HepG2 (cell line): Measurements from ENCODE around the gene FGFR4. TPM values are rescaled to one million over a fixed set of nuclear protein-coding genes. Genes with fewer than 3 reads are reported as not detected.

Source experiments
- ATAC-seq: fragments of 200-7000 bp; cut with Tn5 transposase; 3 replicates; pipeline ENCODE4 v1.9.1; 2020; ENCODE audit warnings: mild to moderate bottlenecking, moderate library complexity
- BruUV-seq: library from RNA; stranded (reverse); fragments of 400-500 nt; replicated peaks from 2 replicates; lab custom pipeline; 2021; lab: Mats Ljungman, UMichigan
- CTCF ChIA-PET: fragments of 300-600 bp; formaldehyde crosslinking; extraction: SDS; loops from one replicate; lab custom pipeline; 2021; ENCODE audit warnings: low total read pairs, inconsistent platforms, low intra/inter-chr PET ratio; lab: Yijun Ruan, JAX
- POLR2A ChIA-PET: fragments of 350-600 bp; sonication (Branson Sonifier 250); formaldehyde crosslinking; loops from one replicate; lab custom pipeline; 2020; ENCODE audit warnings: antibody characterized with exemption, inconsistent platforms; lab: Yijun Ruan, JAX
- DNase-seq: peaks from one replicate; pipeline ENCODE4 v3.0.0-alpha.2; 2015; ENCODE audit warnings: low spot score
- FAIRE-seq: peaks from 3 replicates; lab custom pipeline; 2011; peaks lifted over from hg19 to GRCh38; lab: Jason Lieb, UNC
- H2AFZ ChIP-seq: one replicate; pipeline ENCODE4 v1.6.1; 2011; ENCODE audit warnings: low read length, inconsistent platforms
- H3K27ac ChIP-seq: fragments of 300-600 bp; 3 replicates; pipeline ENCODE4 v1.8.0; 2011; ENCODE audit warnings: mixed run types, mild to moderate bottlenecking, mixed read lengths, low read length, inconsistent platforms; ENCODE audit not compliant: insufficient read depth; ENCODE audit errors: extremely low read length
- H3K27me3 ChIP-seq, 2 experiments: fragments of 200-600 bp in 1 of 2; 2 replicates in 1 of 2; 3 replicates in 1 of 2; pipeline versions ENCODE4 v1.6.0 to v1.8.0; 2011; ENCODE audit warnings: low read length in 2 of 2, mild to moderate bottlenecking in 2 of 2, moderate library complexity in 2 of 2, inconsistent platforms in 1 of 2; ENCODE audit not compliant: insufficient read depth in 2 of 2, control insufficient read depth in 1 of 2
- H3K36me3 ChIP-seq, 2 experiments: fragments of 200-600 bp in 1 of 2; replicated peaks in 1 of 2; 2 replicates in 1 of 2; 3 replicates in 1 of 2; pipeline versions ENCODE4 v1.5.1 to v1.8.0; 2011; ENCODE audit warnings: low read length in 2 of 2, inconsistent platforms in 1 of 2; ENCODE audit not compliant: insufficient read depth in 2 of 2, control insufficient read depth in 1 of 2
- H3K4me1 ChIP-seq: 2 replicates; pipeline ENCODE4 v1.5.1; 2012; ENCODE audit warnings: low read length, inconsistent platforms; ENCODE audit not compliant: insufficient read depth
- H3K4me2 ChIP-seq: 2 replicates; pipeline ENCODE4 v1.6.0; 2011; ENCODE audit warnings: low read depth, low read length, inconsistent platforms
- H3K4me3 ChIP-seq, 3 experiments: fragments of 200-600 bp in 1 of 3; sonication (generic), shearing (Covaris generic) in 1 of 3; replicated peaks in 1 of 3; 2 replicates each; pipeline ENCODE4 v1.5.1; 2011 to 2016; ENCODE audit warnings: low read length in 3 of 3, inconsistent platforms in 2 of 3, low read depth in 2 of 3, mild to moderate bottlenecking in 2 of 3, control low read depth in 1 of 3, mixed read lengths in 1 of 3; ENCODE audit not compliant: insufficient read depth in 1 of 3
- H3K79me2 ChIP-seq: one replicate; pipeline ENCODE4 v1.6.1; 2011; ENCODE audit warnings: low read length, inconsistent platforms; ENCODE audit not compliant: insufficient read depth
- H3K9ac ChIP-seq: 2 replicates; pipeline ENCODE4 v1.6.0; 2011; ENCODE audit warnings: mild to moderate bottlenecking, low read depth, low read length, inconsistent platforms; ENCODE audit not compliant: insufficient read depth
- H3K9me3 ChIP-seq: 2 replicates; pipeline ENCODE4 v1.5.1; 2012; ENCODE audit warnings: mild to moderate bottlenecking, low read length
- H4K20me1 ChIP-seq: 2 replicates; pipeline ENCODE4 v1.6.0; 2011; ENCODE audit warnings: inconsistent platforms, mild to moderate bottlenecking, low read length, moderate library complexity; ENCODE audit not compliant: insufficient read depth
- GATAD2A ChIP-seq: IDR thresholded peaks from 2 replicates; pipeline ENCODE4 v1.6.1; 2016
- HNF4A ChIP-seq: sonication (generic); formaldehyde crosslinking; IDR thresholded peaks from 2 replicates; pipeline ENCODE4 v1.4.0; 2020; ENCODE audit warnings: missing genetic modification reagents
- HOXA3 ChIP-seq: sonication (generic); formaldehyde crosslinking; IDR thresholded peaks from 2 replicates; pipeline ENCODE4 v1.5.0; 2020; ENCODE audit warnings: missing genetic modification reagents
- KDM1A ChIP-seq: IDR thresholded peaks from 2 replicates; pipeline ENCODE4 v1.6.1; 2016; ENCODE audit warnings: missing compliant biosample characterization
- KMT2B ChIP-seq: IDR thresholded peaks from 2 replicates; pipeline ENCODE4 v1.6.1; 2016; ENCODE audit warnings: missing genetic modification reagents, missing compliant biosample characterization
- MEIS2 ChIP-seq: sonication (generic); formaldehyde crosslinking; IDR thresholded peaks from 2 replicates; pipeline ENCODE4 v1.9.0; 2021; ENCODE audit warnings: mild to moderate bottlenecking, missing genetic modification reagents
- SPEN ChIP-seq: sonication (generic); formaldehyde crosslinking; IDR thresholded peaks from 2 replicates; pipeline ENCODE4 v1.5.1; 2020; ENCODE audit warnings: low read depth, mild to moderate bottlenecking, missing genetic modification reagents
- ZMYM3 ChIP-seq: sonication (generic); formaldehyde crosslinking; IDR thresholded peaks from 2 replicates; pipeline ENCODE4 v1.5.1; 2020; ENCODE audit warnings: mild to moderate bottlenecking, missing genetic modification reagents
- ZNF124 ChIP-seq: sonication (generic); formaldehyde crosslinking; IDR thresholded peaks from 2 replicates; pipeline ENCODE4 v1.4.0; 2020; ENCODE audit warnings: missing genetic modification reagents
- ZNF34 ChIP-seq: sonication (generic); formaldehyde crosslinking; IDR thresholded peaks from 2 replicates; pipeline ENCODE4 v1.4.0; 2020; ENCODE audit warnings: mild to moderate bottlenecking, missing genetic modification reagents, borderline replicate concordance
- ZNF737 ChIP-seq: sonication (generic); formaldehyde crosslinking; IDR thresholded peaks from 2 replicates; pipeline ENCODE4 v1.5.0; 2020; ENCODE audit warnings: missing genetic modification reagents, mild to moderate bottlenecking, borderline replicate concordance
- ZXDC ChIP-seq: sonication (generic); formaldehyde crosslinking; IDR thresholded peaks from 2 replicates; pipeline ENCODE4 v1.5.0; 2020; ENCODE audit warnings: mild to moderate bottlenecking, missing genetic modification reagents
- WGBS: methylation state at CpG from one replicate; pipeline ENCODE4 v1.1.6; 2017; ENCODE audit warnings: low lambda C conversion rate; 5-methylcytosine and 5-hydroxymethylcytosine counted together
- in situ Hi-C: cut with HindIII; loops from 2 replicates; pipeline ENCODE4 v1.10.0; 2017; ENCODE audit warnings: low pct_unique_long_range_greater_than_20kb; ENCODE audit not compliant: extremely low pct_ligation_motif_present
- intact Hi-C: fragments of 100-400 bp; cut with micrococcal nuclease; formaldehyde crosslinking; loops from one replicate; pipeline ENCODE4 v1.10.0; 2022; ENCODE audit not compliant: unreplicated experiment
- polyA plus RNA-seq, 8 experiments: library from polyadenylated mRNA; depleted of rRNA in 3 of 8; stranded (reverse) in 7 of 8; unstranded in 1 of 8; fragments of >200 nt; fragmentation: Illumina TruSeq in 4 of 8; extraction: Trizol in 4 of 8; gene quantifications; 2 replicates each; pipeline versions ENCODE4 v1.2.1 to v1.2.3, GENCODE V29; 2011 to 2016; ENCODE audit warnings: low read depth in 4 of 8, missing spikeins in 1 of 8, mixed read lengths in 1 of 8; ENCODE audit not compliant: insufficient read depth in 1 of 8
- total RNA-seq, 5 experiments: library from RNA; depleted of rRNA; stranded (reverse); fragments of >200 nt; fragmentation: Illumina TruSeq; extraction: Trizol; gene quantifications; 2 replicates each; pipeline ENCODE4 v1.2.3, GENCODE V29; 2016; ENCODE audit warnings: low read depth in 1 of 5
- TF ChIP-seq, protein P1 (sequence below): sonication (generic); IDR thresholded peaks from 2 replicates; pipeline ENCODE4 v1.6.1; 2016; ENCODE audit warnings: low read depth, borderline replicate concordance
- TF ChIP-seq, protein P2 (sequence below): IDR thresholded peaks from 2 replicates; pipeline ENCODE4 v1.6.1; 2018; ENCODE audit warnings: missing genetic modification reagents, mild to moderate bottlenecking, missing compliant biosample characterization

The FGFR4 gene
- total and polyA plus RNA-seq, 2 of the 13 experiments (the other 11 are each of a cell fraction or from before 2014, with no cell fraction given), result 129 to 219 TPM

- ATAC-seq (no peak), DNase-seq (no peak), FAIRE-seq (no peak)
- Histone ChIP-seq H3K27me3 (no peaks in the 10 kb centered on the region), H3K27ac (no peak overlapping the region), H3K4me2 (no peak overlapping the region), H2AFZ (no peak overlapping the region), H3K4me3 (no peak overlapping the region), H3K9me3 (no peaks in the 10 kb centered on the region), H4K20me1 (no peaks in the 10 kb centered on the region), H3K4me1 (peaks cover 83% of the 10 kb centered on the region), H3K9ac (no peak overlapping the region), H3K79me2 (no peaks in the 10 kb centered on the region), H3K36me3 (no peaks in the 10 kb centered on the region)
- TF ChIP-seq HOXA3 (CRISPR knock-in tag), result 0 out of 2 replicates have a peak, but pooled peaks have one; percentile 23
- TF ChIP-seq KDM1A (CRISPR knock-in tag), result 0 out of 2 replicates have a peak, but pooled peaks have one; percentile 31
- 0 out of 2 replicates have a peak, but pooled peaks have one; percentile 8 for TF ChIP-seq GATAD2A (CRISPR knock-in tag)
- no peak for TF ChIP-seq ZNF124
- no peak for TF ChIP-seq ZNF737
- TF ChIP-seq HNF4A (CRISPR knock-in tag), result 0 out of 2 replicates have a peak, but pooled peaks have one; percentile 13
- no peak for TF ChIP-seq MEIS2 (CRISPR knock-in tag)
- peak; percentile 88 for TF ChIP-seq ZMYM3
- ChIA-PET CTCF (no interaction called here), POLR2A (interaction anchor here (0.6 to 13.2 kb wide), 4 partner anchors 9 to 34 kb away, joined by 3 to 293 read pairs (median 18); partner anchors contain the start of gene FGFR4)
- intact Hi-C loops (no loop called here), in situ Hi-C loops (loop anchor here (25.0 kb wide), 1 partner anchor 355 kb away; the partner anchor contains the start of gene DBN1)
- 48% methylated on average over 3 of the region's 4 CpGs for WGBS
- no TSS peak for BruUV-seq
Measured at GRCh38 chr5:177107159-177107558, 20.4 kb downstream of the FGFR4 start.

GRCh38 chr5:177109810-177110209 lies 23.1 kb downstream of the FGFR4 start:
- Histone ChIP-seq H3K9ac (peak overlapping the region; percentile 12; the same call in 1 of the 2 replicates), H2AFZ (no peak overlapping the region), H3K9me3 (no peaks in the 10 kb centered on the region), H3K4me3 (peak overlapping the region in 1 of 3 experiments; percentile 47; a peak in 1 of 6 replicates), H3K27me3 (no peaks in the 10 kb centered on the region), H3K27ac (peak overlapping the region; percentile 5), H3K4me1 (peaks cover 87% of the 10 kb centered on the region), H4K20me1 (no peaks in the 10 kb centered on the region), H3K36me3 (no peaks in the 10 kb centered on the region), H3K79me2 (no peaks in the 10 kb centered on the region), H3K4me2 (peak overlapping the region; percentile 64)
- ATAC-seq (peak; percentile 20), DNase-seq (no peak), FAIRE-seq (no peak)
- ChIA-PET POLR2A (interaction anchor here (0.9 to 13.2 kb wide), 6 partner anchors 11 to 388 kb away, joined by 3 to 293 read pairs (median 10); partner anchors contain the start of genes FGFR4 and PDLIM7), CTCF (interaction anchor here (1.7 kb wide), 1 partner anchor 38 kb away, joined by 12 read pairs; no protein-coding TSS in a partner anchor)
- WGBS, result 14% methylated on average over 9 of the region's 9 CpGs
- in situ Hi-C loops, result loop anchor here (5.0 to 25.0 kb wide), 3 partner anchors 38 to 352 kb away; partner anchors contain the start of genes DBN1, PRELID1 and RAB24
- intact Hi-C loops, result no loop called here
- no TSS peak for BruUV-seq
- TF ChIP-seq, protein P1, sequence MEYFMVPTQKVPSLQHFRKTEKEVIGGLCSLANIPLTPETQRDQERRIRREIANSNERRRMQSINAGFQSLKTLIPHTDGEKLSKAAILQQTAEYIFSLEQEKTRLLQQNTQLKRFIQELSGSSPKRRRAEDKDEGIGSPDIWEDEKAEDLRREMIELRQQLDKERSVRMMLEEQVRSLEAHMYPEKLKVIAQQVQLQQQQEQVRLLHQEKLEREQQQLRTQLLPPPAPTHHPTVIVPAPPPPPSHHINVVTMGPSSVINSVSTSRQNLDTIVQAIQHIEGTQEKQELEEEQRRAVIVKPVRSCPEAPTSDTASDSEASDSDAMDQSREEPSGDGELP, result peak; percentile 47; the same call in 1 of the 2 replicates
- TF ChIP-seq SPEN (0 out of 2 replicates have a peak, but pooled peaks have one; percentile 7), ZXDC (CRISPR knock-in tag) (no peak), KMT2B (CRISPR knock-in tag) (no peak), ZNF34 (CRISPR knock-in tag) (no peak)
- TF ChIP-seq, protein P2, sequence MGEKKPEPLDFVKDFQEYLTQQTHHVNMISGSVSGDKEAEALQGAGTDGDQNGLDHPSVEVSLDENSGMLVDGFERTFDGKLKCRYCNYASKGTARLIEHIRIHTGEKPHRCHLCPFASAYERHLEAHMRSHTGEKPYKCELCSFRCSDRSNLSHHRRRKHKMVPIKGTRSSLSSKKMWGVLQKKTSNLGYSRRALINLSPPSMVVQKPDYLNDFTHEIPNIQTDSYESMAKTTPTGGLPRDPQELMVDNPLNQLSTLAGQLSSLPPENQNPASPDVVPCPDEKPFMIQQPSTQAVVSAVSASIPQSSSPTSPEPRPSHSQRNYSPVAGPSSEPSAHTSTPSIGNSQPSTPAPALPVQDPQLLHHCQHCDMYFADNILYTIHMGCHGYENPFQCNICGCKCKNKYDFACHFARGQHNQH (CRISPR knock-in tag), result peak; percentile 39; the same call in 1 of the 2 replicates
